ENCODE data around the gene TULP4.
A peak's percentile ranks its signal among the peaks of the same experiment; 100 is the strongest.
"Not testable (repeated sequence)": the region's sequence is repeated elsewhere in the genome, so short reads cannot be mapped to it uniquely, and the experiment has no call there.

The TULP4 gene

DNA sequence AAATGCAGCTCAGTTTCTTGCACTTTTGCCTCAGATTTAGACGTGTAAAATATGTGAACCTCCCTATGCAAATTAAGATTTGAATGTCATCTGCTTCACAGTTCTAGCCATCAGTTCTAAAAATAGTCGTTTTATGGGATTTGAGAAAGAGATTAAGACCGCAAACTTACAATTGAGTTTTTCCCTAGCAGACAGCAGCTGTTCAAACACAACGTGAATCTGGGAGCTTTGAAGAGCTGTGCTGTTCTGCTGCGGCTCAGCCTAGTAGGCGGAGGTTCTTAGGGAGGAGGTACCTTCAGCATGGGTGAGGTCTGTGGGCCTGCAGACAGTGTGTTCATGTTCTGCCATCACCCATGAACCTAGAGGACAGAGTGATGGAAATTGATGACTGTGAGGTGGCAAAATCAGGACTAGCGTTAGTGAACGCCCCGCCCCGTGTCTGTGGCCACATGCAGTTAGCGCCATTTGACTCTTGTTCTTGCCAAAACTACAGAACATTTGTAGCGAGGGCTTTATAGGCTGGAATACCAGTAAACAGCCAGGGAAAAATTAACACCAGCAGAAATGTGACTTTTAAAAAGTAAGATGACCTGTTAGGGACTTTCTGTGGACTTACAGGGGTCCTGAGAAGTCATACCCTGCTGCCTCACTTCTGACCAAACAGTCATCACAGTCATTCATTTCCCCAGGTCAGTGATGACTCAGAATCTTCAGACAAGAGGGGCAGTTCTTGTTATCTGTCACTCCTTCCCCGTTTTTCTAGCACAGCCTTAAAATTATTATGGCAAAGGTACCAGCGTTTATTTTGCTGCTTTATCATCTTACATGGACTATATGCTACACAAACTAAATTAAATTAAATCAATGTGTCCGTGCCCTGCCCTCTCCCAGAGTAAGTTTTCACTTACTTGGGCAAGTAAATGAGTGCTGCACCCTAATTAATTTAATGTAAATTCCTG is 163.4 kb downstream of the TULP4 start:
- peak; percentile 81 for DNase-seq

GRCh38 chr6:158476389-158476788 is 164.1 kb downstream of the TULP4 start:
- no peak for DNase-seq

GRCh38 chr6:158477722-158478121 is 165.5 kb downstream of the TULP4 start:
- DNase-seq = not testable (repeated sequence)

DNA sequence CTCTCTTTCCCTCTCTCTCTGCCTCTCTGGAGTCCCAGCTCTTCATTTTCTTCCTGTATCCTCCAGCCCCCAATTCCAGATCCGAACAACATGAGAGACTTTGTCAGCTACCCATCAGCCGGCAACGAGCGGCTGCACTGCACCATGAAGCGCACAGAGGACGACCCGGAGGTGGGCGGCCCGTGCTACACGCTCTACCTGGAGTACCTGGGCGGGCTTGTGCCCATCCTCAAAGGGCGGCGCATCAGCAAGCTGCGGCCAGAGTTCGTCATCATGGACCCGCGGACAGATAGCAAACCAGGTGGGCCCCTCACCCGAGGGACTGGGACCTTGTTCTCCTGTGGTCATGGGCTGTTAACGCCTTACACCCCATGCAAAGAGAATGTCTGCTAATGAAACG is 168.7 kb downstream of the TULP4 start:
- no peak for DNase-seq

- peak; percentile 80 for DNase-seq
These were observed 169.6 kb downstream of the TULP4 start for GRCh38 chr6:158481690-158482473.

DNA sequence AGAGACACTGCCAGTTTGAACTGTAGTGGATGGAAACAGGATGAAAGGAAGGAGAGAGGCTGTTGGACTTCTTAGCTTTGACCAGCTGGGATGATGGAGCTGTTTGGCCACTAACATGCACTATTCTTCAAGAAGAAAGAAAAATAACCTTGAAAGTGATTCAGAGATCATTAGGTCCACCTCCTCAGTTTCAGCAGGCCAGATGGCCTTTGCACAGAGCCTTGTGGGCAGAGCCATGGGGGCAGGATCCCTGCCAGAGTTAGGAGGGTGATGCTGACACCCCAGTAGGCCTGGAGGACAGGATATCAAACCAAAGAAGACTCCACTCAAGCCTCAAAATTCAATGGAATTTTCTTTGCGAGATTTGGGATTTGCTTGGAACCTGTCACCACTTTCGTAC is 173.2 kb downstream of the TULP4 start:
- no peak for DNase-seq

DNA sequence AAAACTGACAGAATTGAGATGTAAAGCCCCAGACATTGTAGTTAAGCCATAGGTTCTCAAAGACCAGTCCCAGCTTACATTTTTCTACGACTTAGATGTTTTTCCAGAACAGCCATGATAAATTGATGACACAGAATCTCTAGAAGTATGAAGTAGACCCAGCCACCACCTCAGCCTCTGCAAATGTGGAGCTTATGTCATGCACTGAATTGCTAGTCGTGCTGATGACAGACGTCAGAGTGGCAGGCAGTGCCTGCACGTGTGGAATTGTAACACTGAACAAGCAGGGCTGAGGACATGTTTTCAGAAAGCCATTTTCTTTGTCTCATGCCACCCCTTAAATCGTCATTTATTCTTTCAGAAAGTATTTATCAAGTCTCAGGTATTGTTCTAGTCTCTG is 175.2 kb downstream of the TULP4 start:
- DNase-seq = peak; percentile 48

- peak; percentile 97 for DNase-seq
These were observed 175.8 kb downstream of the TULP4 start for GRCh38 chr6:158488065-158488464.

- DNase-seq = no peak
These were observed 177.2 kb downstream of the TULP4 start for GRCh38 chr6:158489441-158489840.

DNA sequence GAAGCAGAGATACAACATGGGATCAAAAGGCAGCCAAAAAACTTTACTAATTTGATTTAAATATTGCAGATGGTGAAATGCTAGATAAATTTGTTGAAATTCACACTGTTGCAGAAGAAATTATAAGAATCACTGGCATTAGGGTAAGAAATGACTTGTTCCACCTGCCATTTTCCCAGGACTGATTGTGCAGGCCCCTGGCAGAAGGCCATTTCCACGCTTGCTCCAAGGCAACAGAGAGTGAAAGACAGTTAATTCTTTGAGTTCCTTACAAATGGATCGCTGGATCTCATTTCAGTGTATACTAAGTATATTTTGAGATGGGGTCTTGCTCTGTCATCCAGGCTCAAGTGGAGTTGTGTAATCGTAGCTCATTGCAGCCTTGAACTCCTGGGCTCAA is 180.6 kb downstream of the TULP4 start:
- no peak for DNase-seq

DNA sequence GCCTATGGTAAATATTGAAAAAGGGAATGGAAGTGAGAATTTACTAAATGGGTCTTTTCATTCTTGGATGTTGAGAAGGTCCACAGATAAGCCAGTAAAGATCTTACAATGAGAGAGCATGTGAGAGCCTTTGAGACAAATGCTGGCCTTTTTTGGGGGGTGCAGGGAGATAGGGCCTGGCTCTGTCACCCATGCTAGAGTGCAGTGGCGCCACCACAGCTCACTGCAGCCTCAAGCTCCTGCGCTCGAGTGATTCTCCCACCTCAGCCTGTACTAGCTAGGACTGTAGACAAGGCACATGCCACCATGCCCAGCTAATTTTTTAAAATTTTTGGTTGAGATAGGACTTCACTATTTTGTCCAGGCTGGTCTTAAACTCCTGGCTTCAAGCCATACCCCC is 184.4 kb downstream of the TULP4 start:
- DNase-seq = no peak

DNA sequence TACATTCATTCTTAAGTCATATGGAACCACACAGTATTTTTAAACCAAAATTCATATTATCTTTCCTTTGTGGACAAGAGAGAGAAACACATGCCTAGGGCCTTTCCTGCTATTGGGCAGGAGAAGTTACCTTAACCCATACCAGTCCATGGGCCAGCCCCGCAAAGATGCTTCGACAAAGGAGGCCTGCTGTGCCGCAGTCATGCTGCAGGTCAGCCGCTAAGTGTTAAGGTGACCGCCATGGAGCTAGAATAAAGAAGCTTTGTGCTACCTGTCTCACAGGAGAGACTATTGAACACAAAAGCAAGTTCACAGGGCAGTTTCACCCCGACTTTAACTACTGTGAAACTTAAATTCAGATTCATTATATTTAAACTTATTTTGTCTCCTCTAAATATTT is 185.4 kb downstream of the TULP4 start:
- no peak for DNase-seq

DNA sequence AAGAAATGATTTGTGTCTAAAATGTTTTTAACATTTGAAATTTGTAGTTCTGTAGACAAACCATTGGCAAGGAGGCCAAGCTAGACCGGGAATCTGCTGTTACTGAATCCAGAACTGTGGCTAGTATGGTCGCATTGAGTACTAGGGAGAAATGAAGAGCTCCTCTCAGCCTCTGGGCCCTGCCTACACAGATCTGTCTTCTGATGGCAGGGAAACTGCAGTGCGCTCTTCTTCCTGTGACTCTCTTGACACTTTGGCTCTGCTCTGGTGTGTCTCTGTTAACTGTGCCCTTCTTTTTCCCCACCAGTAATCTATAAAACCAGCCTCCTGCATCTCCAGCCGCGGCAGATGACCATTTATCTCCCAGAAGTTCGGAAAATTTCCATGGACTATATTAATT is 186.1 kb downstream of the TULP4 start:
- DNase-seq = no peak

- no peak for DNase-seq
These were observed 187.3 kb downstream of the TULP4 start for GRCh38 chr6:158499601-158500000.

DNA sequence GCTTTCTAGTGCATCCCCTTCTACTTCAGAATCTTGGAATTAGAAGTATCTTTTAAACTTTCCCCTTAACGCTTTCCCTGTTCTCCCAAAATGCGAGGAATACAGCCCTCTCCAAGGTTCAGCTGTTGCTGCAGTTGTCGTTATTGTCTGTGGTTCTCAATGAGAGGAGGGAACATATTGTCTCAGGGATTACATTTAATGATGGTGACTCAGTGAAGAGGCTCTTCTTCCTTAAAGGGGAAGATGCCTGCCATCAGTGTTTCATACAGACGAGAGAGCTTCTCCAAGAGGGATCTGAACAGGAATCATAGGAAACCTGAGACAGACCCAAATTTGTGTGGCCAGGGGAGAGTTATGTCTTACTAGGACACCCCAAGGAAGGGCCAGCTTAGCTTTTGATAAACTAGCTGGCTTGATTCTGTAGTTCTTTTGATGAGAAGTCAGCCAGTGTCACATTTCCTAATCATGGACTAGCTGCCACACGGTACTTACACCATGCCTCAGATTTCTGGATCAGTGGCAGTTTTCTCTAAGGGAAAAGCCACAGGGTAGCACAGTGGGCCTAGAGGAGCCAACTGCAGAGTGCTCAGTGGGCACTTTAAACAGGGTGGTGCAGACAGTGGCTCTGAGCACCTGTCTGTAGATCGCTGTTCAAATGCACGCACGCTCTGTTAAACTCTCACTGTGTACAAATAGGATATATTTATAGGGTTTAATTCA is 187.9 kb downstream of the TULP4 start:
- DNase-seq = peak; percentile 57

DNA sequence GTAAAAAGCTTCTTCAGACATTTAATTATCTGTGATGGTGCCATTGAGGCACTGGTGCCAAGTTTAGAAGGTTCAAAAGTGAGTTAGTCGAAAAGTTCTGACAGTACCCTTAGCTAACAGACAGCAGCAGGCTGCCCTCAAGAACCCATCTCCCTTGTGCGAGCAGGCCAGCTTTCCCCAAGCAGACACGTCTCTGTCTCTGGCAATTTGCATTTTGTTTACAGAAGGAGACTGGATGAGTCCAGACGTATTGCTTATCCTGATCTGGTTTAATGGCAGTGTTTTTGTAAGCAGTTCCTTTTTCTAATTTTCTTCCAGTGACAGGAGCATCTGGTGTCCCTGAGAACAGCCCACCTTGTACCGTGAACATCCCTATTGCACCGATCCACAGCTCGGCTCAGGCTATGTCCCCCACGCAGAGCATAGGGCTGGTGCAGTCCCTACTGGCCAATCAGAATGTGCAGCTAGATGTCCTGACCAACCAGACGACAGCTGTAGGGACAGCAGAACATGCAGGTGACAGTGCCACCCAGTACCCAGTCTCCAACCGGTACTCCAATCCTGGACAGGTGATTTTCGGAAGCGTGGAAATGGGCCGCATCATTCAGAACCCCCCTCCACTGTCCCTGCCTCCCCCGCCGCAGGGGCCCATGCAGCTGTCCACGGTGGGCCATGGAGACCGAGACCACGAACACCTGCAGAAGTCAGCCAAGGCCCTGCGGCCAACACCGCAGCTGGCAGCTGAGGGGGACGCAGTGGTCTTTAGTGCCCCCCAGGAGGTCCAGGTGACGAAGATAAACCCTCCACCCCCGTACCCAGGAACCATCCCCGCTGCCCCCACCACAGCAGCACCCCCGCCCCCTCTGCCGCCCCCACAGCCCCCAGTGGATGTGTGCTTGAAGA is 189.3 kb downstream of the TULP4 start:
- no peak for DNase-seq

DNA sequence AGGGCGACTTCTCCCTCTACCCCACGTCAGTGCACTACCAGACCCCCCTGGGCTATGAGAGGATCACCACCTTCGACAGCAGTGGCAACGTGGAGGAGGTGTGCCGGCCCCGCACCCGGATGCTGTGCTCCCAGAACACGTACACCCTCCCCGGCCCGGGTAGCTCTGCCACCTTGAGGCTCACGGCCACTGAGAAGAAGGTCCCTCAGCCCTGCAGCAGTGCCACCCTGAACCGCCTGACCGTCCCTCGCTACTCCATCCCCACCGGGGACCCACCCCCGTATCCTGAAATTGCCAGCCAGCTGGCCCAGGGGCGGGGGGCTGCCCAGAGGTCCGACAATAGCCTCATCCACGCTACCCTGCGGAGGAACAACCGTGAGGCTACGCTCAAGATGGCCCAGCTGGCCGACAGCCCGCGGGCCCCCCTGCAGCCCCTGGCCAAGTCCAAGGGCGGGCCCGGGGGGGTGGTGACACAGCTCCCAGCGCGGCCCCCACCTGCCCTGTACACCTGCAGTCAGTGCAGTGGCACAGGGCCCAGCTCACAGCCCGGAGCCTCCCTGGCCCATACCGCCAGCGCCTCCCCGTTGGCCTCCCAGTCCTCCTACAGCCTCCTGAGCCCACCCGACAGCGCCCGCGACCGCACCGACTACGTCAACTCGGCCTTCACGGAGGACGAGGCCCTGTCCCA is 190.1 kb downstream of the TULP4 start:
- no peak for DNase-seq

- DNase-seq = no peak
These were observed 191.0 kb downstream of the TULP4 start for GRCh38 chr6:158503222-158503621.

DNA sequence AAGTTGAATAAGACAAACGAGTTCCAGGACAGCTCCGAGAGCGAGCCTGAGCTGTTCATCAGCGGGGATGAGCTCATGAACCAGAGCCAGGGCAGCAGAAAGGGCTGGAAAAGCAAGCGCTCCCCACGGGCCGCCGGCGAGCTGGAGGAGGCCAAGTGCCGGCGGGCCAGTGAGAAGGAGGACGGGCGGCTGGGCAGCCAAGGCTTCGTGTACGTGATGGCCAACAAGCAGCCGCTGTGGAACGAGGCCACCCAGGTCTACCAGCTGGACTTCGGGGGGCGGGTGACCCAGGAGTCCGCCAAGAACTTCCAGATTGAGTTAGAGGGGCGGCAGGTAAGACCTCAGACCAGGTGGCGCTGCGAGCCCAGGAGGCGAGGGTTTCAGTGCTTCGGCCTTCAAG is 191.6 kb downstream of the TULP4 start:
- DNase-seq = no peak

DNA sequence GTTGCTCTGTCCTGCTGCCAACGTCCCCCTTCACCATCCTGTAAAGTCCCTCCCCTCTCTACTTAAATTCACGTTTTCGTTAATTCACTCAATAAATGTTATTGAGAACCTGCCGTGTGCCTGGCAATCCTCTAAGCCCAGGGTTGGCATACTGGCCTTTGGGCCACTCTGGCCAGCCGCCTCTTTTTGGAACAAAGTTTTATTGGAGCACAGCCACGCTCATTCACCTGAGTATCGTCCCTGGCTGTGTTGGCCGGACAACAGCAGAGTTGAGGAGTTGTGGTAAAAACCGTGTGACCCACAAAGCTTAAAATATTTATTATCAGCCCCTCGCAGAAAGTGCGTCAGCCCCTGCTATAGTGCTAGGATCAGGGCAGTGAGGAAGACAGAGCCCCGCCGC is 192.9 kb downstream of the TULP4 start:
- DNase-seq = no peak

- DNase-seq = peak; percentile 14
These were observed 194.3 kb downstream of the TULP4 start for GRCh38 chr6:158506601-158507000.

DNA sequence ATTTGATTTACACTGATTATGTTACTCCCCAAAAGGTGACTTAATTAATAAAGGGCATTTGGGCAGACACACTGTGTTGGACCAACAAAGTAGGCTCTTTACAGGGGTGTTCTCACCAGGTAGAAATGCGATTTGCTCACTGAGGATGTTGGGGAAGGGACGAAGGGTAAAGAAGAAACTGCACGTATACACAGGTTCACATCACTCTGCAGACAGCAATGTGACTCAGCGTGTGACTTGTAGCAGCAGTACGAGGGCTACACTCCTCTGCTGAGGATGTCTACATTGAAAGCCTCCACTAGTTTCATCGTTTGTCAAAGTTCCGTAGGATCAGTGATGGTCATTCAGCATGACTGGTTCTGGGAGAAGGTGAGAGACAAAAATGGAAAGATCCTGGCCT is 194.9 kb downstream of the TULP4 start:
- DNase-seq = no peak

Measured in fibroblast of skin of right quadriceps (primary cell).